Right atrium auricular region (tissue), 2 donors: ENCODE results near the gene LDLRAD3. TPM values are rescaled to one million over a fixed set of nuclear protein-coding genes. Genes with fewer than 3 reads are reported as not detected.

Source experiments
- DNase-seq: peaks from one replicate; pipeline ENCODE4 v3.0.0-alpha.2; 2019; ENCODE audit warnings: low spot score
- H3K27ac ChIP-seq, 2 donors: fragments of 200-600 bp; sonication (generic); 1 replicate in 1 of 2; 2 replicates in 1 of 2; pipeline ENCODE4 v1.5.1; 2016 to 2019
- H3K27me3 ChIP-seq, 2 donors: fragments of 200-600 bp; sonication (generic); one replicate each; pipeline versions ENCODE4 v1.5.1 to v1.6.0; 2017 to 2019
- H3K36me3 ChIP-seq: fragments of 200-600 bp; sonication (generic); one replicate; pipeline ENCODE4 v1.5.1; 2016
- H3K4me1 ChIP-seq, 2 donors: fragments of 200-600 bp; sonication (generic); one replicate each; pipeline versions ENCODE4 v1.5.1 to v1.6.0; 2017 to 2019
- H3K4me3 ChIP-seq, 2 donors: fragments of 200-600 bp; sonication (generic); 1 replicate in 1 of 2; 2 replicates in 1 of 2; pipeline ENCODE4 v1.5.1; 2017 to 2019; ENCODE audit warnings: mild to moderate bottlenecking in 1 of 2, moderate library complexity in 1 of 2
- H3K9me3 ChIP-seq, 2 donors: fragments of 200-600 bp; sonication (generic); one replicate each; pipeline ENCODE4 v1.5.1; 2019
- total RNA-seq, 2 donors: library from RNA; depleted of rRNA; stranded (reverse); fragments of >200 nt; gene quantifications; one replicate each; pipeline ENCODE4 v1.1.0, GENCODE V29; 2016
- TF ChIP-seq, protein P1 (sequence below), 2 donors: fragments of 200-600 bp; sonication (generic); IDR thresholded peaks; one replicate each; pipeline ENCODE4 v1.5.1; 2019; ENCODE audit warnings: antibody characterized with exemption in 2 of 2

Gene LDLRAD3
- total RNA-seq, 2 donors from 2014 or later: 3.6 to 7.0 TPM

DNA sequence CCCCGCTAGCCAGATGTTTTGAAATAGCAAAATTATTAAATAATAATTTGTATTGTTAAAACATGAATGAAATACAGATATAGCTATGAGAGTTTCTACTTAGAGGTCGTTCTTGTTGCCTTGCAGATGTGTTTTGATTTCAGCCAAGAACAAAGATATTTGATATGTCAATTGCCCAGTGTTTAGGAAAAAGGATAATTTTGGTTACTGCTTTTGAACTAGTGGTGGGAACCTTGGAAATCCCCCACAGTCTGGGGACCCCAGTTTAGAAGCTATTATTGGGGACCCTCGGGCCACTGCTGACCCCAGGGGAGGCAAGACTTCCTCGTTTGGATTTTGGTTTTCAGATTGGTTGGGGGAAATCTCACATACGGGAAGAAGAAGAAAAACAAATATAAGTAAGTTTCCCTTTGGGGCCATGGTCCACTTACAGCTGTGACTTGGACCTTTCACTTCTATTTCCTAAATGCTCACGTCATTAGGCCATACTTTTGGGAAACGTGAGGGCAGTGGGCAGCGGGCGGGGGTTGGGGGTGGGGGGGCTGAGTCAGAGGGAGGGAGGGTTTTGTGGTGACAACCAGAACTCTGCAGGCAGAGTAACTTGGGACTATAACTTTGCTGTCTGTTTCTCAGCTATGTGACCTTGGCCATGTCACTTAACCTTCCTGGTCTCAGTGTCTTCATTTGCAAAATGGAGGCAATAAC, 37.0 kb downstream of the LDLRAD3 start:
- Histone ChIP-seq H3K27ac (no peak overlapping the region), H3K4me1 (peaks cover 0 to 14% of the 10 kb centered on the region in 2 donors), H3K36me3 (no peaks in the 10 kb centered on the region), H3K27me3 (no peaks in the 10 kb centered on the region), H3K4me3 (no peak overlapping the region), H3K9me3 (no peaks in the 10 kb centered on the region)
- DNase-seq: no peak
- TF ChIP-seq, protein P1, sequence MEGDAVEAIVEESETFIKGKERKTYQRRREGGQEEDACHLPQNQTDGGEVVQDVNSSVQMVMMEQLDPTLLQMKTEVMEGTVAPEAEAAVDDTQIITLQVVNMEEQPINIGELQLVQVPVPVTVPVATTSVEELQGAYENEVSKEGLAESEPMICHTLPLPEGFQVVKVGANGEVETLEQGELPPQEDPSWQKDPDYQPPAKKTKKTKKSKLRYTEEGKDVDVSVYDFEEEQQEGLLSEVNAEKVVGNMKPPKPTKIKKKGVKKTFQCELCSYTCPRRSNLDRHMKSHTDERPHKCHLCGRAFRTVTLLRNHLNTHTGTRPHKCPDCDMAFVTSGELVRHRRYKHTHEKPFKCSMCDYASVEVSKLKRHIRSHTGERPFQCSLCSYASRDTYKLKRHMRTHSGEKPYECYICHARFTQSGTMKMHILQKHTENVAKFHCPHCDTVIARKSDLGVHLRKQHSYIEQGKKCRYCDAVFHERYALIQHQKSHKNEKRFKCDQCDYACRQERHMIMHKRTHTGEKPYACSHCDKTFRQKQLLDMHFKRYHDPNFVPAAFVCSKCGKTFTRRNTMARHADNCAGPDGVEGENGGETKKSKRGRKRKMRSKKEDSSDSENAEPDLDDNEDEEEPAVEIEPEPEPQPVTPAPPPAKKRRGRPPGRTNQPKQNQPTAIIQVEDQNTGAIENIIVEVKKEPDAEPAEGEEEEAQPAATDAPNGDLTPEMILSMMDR (IDR thresholded peaks at IDR 0.05): no peak

- peaks cover 0 to 14% of the 10 kb centered on the region in 2 donors for H3K4me1 ChIP-seq
- H3K27me3 ChIP-seq: no peaks in the 10 kb centered on the region
- H3K4me3 ChIP-seq: no peak overlapping the region
- peak overlapping the region in 1 of 2 donors; percentile 22 for H3K27ac ChIP-seq
- H3K36me3 ChIP-seq: no peaks in the 10 kb centered on the region
- H3K9me3 ChIP-seq: no peaks in the 10 kb centered on the region
- DNase-seq: no peak
- TF ChIP-seq, protein P1 (IDR thresholded peaks at IDR 0.05): no peak
Measured at GRCh38 chr11:35981581-35981980, 37.7 kb downstream of the LDLRAD3 start.

DNA sequence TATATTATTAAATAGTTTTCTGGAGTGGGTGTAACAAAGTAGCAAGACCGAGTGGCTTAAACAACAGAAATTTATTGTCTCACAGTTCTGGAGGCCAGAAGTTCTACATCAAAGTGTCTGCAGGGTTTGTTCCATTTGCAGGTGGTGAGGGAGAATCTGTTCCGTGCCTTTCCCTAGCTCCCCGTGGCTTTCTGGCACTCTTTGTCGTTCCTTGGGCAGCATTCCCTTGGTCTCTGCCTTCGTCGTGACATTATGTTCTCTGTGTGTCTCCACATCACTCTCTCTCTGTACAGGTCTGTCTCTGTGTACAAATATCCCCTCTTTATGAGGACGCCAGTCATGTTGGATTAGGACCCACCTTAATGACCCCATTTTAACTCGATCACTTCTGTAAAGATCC, 38.2 kb downstream of the LDLRAD3 start:
- TF ChIP-seq, protein P1 (IDR thresholded peaks at IDR 0.05): no peak
- H3K36me3 ChIP-seq: no peaks in the 10 kb centered on the region
- H3K27me3 ChIP-seq: no peaks in the 10 kb centered on the region
- H3K4me1 ChIP-seq: peaks cover 0 to 14% of the 10 kb centered on the region in 2 donors
- no peak for DNase-seq
- no peaks in the 10 kb centered on the region for H3K9me3 ChIP-seq
- no peak overlapping the region for H3K27ac ChIP-seq
- no peak overlapping the region for H3K4me3 ChIP-seq

DNA sequence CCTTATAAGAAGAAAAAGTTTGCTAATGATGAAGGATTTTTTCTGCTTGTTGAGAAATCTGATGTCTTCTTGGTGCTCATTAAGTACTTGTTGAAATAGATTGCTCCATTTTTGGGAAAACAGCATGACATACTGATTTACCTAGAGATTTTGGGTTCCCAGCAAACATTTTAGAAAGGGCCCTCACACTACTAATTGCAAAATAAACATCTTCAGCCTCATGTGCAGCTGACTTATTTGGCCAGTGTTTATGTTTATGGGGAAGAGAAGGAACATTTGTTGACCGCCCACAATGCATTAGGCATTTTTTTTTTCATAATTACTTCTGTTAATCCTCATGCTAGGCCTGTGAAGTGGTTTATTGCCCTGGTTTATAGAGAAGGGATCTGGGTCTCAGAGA, 40.1 kb downstream of the LDLRAD3 start:
- no peaks in the 10 kb centered on the region for H3K9me3 ChIP-seq
- H3K4me1 ChIP-seq: peaks cover 0 to 14% of the 10 kb centered on the region in 2 donors
- no peak for DNase-seq
- TF ChIP-seq, protein P1 (IDR thresholded peaks at IDR 0.05): no peak
- no peaks in the 10 kb centered on the region for H3K36me3 ChIP-seq
- no peaks in the 10 kb centered on the region for H3K27me3 ChIP-seq
- no peak overlapping the region for H3K27ac ChIP-seq
- no peak overlapping the region for H3K4me3 ChIP-seq

GRCh38 chr11:35986947-35987346, 43.1 kb downstream of the LDLRAD3 start:
- TF ChIP-seq, protein P1 (IDR thresholded peaks at IDR 0.05): no peak
- no peak overlapping the region for H3K27ac ChIP-seq
- H3K9me3 ChIP-seq: no peaks in the 10 kb centered on the region
- no peak overlapping the region for H3K4me3 ChIP-seq
- no peak for DNase-seq
- H3K27me3 ChIP-seq: no peaks in the 10 kb centered on the region
- H3K36me3 ChIP-seq: no peaks in the 10 kb centered on the region
- peaks cover 0 to 6% of the 10 kb centered on the region in 2 donors for H3K4me1 ChIP-seq

DNA sequence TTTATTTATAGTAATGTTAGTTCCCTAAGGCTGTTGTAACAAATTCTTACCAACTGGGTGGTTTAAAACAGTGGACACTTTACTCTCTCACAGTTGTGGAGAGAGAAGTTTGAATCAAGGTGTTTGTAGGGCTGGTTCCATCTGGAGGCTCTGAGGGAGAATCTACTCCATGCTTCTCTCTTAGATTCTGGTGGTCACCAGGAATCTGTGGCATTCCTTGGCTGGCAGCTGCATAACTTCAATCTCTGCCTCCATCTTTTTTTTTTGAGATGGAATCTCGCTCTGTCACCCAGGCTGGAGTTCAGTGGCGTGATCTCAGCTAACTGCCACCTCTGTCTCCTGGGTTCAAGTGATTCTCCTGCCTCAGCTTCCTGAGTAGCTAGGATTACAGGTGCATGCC, 46.3 kb downstream of the LDLRAD3 start:
- H3K36me3 ChIP-seq: no peaks in the 10 kb centered on the region
- H3K27ac ChIP-seq: no peak overlapping the region
- no peaks in the 10 kb centered on the region for H3K27me3 ChIP-seq
- no peak for DNase-seq
- no peaks in the 10 kb centered on the region for H3K4me1 ChIP-seq
- no peak overlapping the region for H3K4me3 ChIP-seq
- H3K9me3 ChIP-seq: peaks cover 0 to 6% of the 10 kb centered on the region in 2 donors
- TF ChIP-seq, protein P1 (IDR thresholded peaks at IDR 0.05): no peak
